HG03280 (cell line): Measurements from ENCODE around the gene MRPL48.
"Not testable (repeated sequence)": the region's sequence is repeated elsewhere in the genome, so short reads cannot be mapped to it uniquely, and the experiment has no call there.

ENCODE experiments used
- ATAC-seq: cut with Tn5 transposase; IDR thresholded peaks from one replicate; pipeline ENCODE4 v1.9.1; 2021; ENCODE audit warnings: mild to moderate bottlenecking, moderate library complexity; ENCODE audit not compliant: unreplicated experiment

The MRPL48 gene

GRCh38 chr11:73787643-73788558 is at the start of gene MRPL48:
Gene MRPL48, plus strand, starts transcription at chr11:73787874. Its CDS starts 98 bp downstream, at chr11:73787972.
- ATAC-seq, result peak; percentile 97

- ATAC-seq, result no peak
Measured at GRCh38 chr11:73743045-73743444, 44.6 kb upstream of the MRPL48 start.

GRCh38 chr11:73746701-73747100 is 41.0 kb upstream of the MRPL48 start:
- ATAC-seq, result no peak

- no peak for ATAC-seq
Measured at GRCh38 chr11:73747762-73748161, 39.9 kb upstream of the MRPL48 start.

GRCh38 chr11:73748300-73748699 is 39.4 kb upstream of the MRPL48 start:
- ATAC-seq, result no peak

GRCh38 chr11:73749118-73749517 is 38.6 kb upstream of the MRPL48 start:
- ATAC-seq, result no peak

GRCh38 chr11:73750228-73750627 is 37.4 kb upstream of the MRPL48 start:
- ATAC-seq, result no peak

- not testable (repeated sequence) for ATAC-seq
Measured at GRCh38 chr11:73750862-73751261, 36.8 kb upstream of the MRPL48 start.

GRCh38 chr11:73752216-73752867 is 35.3 kb upstream of the MRPL48 start:
- no peak for ATAC-seq

GRCh38 chr11:73752903-73753302 is 34.8 kb upstream of the MRPL48 start:
- no peak for ATAC-seq

- ATAC-seq, result no peak
Measured at GRCh38 chr11:73753938-73754337, 33.7 kb upstream of the MRPL48 start.

- ATAC-seq, result no peak
Measured at GRCh38 chr11:73755670-73756069, 32.0 kb upstream of the MRPL48 start.

- no peak for ATAC-seq
Measured at GRCh38 chr11:73757598-73757997, 30.1 kb upstream of the MRPL48 start.

- ATAC-seq, result no peak
Measured at GRCh38 chr11:73758451-73758850, 29.2 kb upstream of the MRPL48 start.

- no peak for ATAC-seq
Measured at GRCh38 chr11:73759610-73760134, 28.0 kb upstream of the MRPL48 start.

- ATAC-seq, result peak; percentile 0
Measured at GRCh38 chr11:73760135-73760678, 27.5 kb upstream of the MRPL48 start.

- ATAC-seq, result peak; percentile 89
Measured at GRCh38 chr11:73760679-73761402, 26.8 kb upstream of the MRPL48 start, which contains the start of gene RAB6A. Gene RAB6A, minus strand, starts transcription at chr11:73761074. Its CDS starts 439 bp downstream, at chr11:73760635.

- peak; percentile 0 for ATAC-seq
Measured at GRCh38 chr11:73761403-73761945, 26.2 kb upstream of the MRPL48 start.

- ATAC-seq, result no peak
Measured at GRCh38 chr11:73762732-73763131, 24.9 kb upstream of the MRPL48 start.

- ATAC-seq, result no peak
Measured at GRCh38 chr11:73766763-73767162, 20.9 kb upstream of the MRPL48 start.
